G401.6 (cell line): ENCODE results near the gene SH3GL1.
"Not testable (repeated sequence)": the region's sequence is repeated elsewhere in the genome, so short reads cannot be mapped to it uniquely, and the experiment has no call there.

ENCODE experiments used
- FAIRE-seq: peaks from 2 replicates; lab custom pipeline; 2012; peaks lifted over from hg19 to GRCh38; lab: Jason Lieb, UNC

SH3GL1 gene

DNA sequence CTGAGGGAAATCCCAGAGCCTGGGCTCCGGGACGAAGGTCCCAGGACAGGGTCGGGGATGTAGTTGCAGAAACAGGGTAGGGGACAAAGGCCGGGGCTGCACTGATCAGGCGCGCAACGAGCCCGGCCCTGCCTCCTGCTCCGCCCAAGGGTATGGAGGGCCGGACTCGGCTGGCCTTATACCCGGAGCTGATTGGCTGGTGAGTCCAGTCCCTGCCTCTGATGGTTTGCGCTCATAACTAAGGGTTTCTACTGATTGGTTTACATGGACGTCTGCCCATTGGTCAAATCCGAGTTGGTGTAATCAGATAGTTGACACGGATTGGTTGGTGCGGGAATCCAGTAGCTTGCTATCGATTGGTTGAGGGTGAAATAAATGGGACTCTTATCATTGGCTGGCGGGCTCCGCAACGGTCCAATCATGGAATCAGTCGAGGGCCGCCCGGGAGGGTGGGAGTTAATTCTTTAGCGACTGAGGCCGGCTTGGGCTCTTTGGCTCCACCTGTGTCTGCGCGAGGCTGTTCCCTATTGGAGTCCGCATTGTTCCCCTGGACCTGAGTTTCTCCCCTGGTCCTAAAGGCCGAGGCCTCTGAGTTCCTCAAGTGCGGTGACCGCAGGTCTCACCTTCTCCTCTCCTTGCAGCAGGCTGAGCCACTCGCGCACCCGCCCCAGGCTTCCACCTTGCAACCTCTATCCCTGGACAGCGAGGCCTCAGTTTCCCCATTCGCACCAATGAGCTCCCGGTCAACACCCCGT, 57.6 kb downstream of the SH3GL1 start:
- peak; percentile 100 for FAIRE-seq

DNA sequence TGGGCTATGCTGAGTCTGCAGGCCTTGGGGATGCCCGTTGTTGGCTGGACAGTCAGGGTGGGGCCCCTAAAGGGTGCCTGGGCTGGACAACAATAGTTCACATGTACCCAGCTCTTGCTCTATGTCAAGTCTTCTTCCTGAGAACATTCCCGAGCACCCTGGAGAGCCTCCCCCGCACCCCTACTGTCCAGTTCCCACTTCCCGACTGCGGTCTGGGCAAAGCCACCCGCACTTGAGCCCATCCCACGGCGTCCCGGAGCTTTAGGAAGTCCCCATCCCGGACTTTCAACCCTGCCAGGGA, 58.1 kb downstream of the SH3GL1 start:
- no peak for FAIRE-seq

DNA sequence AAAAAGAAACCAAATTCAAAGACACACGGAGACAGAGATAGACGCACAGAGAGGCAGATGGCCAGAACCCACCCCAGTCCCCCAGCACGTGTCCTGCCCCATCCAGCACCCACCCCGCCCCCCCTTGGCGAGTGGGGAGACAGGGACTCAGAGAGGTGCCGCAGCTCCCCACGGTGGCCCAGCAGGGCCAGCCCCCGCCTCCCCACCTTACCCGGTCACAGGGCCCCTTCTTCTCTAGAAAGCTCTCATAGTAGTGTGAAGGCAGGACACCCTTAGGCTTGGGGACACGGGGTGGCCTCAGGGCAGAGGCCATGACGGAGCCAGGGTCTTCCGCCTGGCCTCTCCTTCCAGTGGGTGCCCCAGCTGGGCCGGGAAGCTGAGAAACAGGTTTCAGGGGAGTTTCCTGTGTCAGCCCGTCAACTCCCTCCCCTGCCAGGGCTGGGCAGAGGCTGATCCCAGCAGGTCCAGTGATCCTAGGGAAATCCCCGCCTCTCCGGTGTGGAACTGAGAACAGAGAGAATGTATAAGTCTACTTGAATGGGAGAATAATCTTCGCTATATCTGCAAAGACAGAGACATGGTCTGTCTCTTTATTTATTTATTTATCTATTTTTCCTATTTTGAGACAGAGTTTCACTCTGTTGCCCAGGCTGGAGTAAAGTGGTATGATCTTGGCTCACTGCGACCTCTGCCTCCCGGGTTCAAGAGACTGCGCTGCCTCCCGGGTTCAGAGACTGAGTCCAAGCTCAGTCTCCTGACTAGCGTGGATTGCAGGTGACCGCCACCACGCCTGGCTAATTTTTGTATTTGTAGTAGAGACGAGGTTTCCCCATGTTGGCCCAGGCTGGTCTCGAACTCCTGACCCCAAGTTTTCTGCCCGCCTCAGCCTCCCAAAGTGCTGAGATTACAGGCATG, 61.6 kb downstream of the SH3GL1 start, which contains the start of gene STAP2:
STAP2 (minus strand) TSS at position 387 of the 915 bp plus-strand sequence; CDS start at position 313, 74 bp downstream.
- FAIRE-seq: no peak

DNA sequence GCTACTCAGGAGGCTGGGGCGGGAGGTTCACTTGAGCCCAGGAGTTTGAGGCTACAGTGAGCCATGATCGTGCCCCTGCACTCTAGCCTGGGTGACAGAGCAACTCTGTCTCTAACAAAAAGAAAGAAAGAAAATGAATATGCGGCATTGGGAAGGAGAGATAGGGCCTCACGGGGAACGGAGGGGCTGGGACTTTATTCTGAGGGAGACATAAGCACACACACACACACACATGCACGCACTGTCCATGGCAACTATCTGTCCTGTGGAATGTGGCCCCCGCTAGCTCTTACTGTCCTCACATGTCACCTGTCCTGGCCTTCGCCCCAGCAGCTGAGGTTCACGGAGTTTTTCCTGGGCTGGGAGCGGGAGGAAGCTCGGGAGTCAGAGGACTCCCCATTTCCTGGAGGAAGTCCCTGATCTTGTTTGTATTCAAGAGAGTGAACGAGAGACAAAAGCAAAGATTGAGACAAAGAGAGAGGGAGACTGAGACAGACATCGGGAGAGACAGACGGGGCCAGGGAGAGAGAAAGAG, 62.4 kb downstream of the SH3GL1 start:
- FAIRE-seq: no peak

DNA sequence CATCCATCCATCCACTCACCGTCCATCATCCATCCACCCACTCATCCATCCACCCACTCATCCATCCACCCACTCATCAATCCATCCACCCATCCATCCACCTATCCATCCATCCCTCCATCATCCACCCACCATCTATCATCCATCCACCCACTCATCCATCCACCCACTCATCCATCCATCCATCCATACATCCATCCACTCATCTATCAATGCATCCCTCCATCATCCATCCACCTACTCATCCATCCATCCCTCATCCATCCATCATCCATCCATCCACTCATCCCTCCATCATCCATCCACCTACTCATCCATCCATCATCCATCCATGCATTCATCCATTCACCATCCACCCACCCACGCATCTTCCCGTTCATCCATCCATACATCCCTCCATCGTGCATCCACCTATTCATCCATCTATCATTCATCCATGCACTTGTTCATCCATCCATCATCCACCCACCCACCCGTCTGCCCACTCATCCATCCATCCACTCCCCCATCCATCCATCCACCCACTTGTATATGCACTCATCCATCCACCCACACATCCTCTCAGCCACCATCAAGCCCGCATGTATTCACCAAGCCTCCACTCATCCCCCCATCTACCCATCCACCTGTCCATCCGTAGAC, 65.3 kb downstream of the SH3GL1 start:
- FAIRE-seq: no peak

DNA sequence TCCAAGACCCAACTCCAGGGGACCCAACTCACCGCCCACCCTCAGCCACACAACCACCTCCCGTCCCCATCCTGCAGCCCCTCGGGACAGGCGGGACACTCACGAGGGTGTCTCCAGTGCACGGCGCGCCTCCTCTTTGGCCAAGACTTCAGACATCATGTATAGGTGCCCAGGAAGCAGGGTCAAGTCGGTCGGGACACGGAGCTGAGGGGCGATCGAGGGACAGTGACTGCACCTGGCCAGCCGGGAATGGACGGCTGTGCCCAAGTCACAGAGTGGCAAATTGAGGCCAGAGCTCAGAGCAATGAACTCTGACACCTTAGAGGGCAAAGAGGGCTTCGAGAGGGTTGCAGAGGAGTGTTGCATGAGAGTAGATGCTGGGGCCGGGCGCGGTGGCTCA, 70.5 kb downstream of the SH3GL1 start:
- FAIRE-seq: no peak

DNA sequence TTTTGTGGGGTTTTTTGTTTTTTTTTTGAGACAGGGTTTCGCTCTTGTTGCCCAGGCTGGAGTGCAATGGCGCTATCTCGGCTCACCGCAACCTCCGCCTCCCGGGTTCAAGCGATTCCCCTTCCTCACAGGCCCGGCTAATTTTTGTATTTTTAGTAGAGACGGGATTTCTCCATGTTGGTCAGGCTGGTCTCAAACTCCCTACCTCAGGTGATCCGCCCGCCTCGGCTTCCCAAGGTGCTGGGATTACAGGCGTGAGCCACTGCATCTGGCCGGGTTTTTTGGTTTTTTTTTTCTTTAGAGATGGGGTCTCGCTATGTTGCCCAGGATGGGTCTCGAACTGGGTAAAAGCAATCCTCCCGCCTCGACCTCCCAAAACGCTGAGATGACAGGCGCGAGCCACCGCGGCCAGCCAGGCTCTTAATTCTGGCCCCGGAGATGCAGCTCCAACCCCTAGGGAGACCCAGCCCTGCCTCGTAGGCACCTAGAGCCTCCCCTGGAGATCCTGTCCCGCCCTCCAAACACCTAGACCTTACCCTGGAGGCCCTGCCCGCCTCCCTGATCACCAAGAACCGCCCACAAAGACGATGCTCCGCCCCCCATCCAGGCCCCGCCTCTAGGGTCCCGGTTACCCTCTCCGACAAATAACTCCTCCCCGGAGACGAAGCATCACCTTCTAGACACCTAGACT, 71.2 kb downstream of the SH3GL1 start:
- not testable (repeated sequence) for FAIRE-seq

DNA sequence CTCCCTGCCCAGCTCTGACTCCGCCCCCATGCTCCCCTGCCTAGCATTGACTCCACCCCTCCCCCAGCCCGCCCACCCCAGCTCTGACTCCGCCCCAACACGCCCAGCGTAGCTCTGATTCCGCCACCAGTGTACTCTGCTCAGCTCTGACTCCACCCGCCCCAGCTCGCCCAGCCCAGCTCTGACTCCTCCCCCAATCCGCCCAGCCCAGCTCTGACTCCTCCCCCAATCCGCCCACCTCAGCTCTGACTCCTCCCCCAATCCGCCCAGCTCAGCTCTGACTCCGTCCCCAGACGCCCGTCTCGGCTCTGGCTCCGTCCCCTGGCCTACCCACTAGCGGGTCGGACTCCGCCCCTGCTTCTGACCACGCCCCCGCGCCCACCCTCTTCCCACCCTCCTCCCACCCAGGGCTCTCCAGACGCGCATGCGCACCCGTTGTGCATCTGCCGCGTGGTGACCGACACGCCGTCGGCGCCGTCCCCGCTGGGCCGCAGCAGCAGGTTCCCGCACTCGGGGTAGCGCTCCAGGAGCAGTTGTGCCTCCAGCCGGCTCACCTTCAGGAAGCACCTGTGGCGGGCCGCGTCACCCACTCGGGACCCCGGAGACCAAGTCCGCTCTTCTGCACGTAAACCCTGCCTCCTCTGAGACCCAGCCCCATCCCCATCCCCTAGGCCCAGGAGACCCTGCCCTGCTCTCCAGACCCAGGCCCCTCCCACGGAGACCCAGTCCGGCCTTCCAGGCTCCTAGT, 71.9 kb downstream of the SH3GL1 start:
- FAIRE-seq: peak; percentile 23

DNA sequence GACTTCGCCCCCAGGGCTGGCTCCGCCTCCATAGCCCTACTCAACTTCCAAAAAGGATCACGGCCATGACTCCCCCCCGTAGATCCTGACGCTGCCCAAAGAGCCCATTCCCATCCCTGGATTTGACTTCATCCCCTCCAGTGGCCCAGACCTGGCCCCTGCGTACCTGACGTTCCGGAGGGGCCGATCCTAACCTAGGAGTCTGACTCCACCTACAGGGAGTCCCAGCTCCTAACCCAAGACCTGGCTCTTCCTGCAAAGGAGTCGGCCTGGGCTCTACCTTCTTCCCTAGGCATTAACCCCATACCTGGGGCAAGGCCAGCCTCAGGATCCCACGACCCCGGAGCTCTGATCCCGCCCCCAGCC, 72.5 kb downstream of the SH3GL1 start:
- FAIRE-seq: no peak

DNA sequence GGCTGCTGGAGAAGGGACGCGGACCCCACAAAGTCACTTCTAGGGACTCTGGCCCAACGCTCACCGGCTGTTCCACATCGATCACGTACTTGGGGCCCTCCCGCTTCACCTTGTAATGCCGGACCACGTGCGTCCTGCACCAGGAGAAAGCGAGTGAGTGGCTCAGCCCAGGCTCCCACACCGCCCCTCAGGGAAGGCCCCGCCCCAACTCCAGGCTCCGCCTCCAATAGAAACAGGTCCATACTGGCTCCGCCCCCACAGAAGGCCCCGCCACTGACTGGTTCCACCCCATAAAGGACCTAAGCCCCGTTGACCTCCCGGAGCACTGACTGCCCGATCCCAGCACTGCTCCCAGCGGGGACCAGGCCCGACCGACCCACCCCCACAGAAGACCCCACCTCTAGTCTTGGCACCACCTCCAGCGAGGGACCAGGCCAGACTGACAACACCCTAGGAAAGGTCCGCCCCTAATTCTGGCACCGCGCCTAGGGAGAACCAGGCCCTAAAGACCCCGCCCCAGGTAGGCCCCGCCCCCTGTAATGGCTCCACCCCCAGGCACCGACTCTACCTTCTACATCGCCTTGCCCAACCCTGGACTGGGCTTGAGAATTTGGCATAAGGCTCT, 73.0 kb downstream of the SH3GL1 start:
- FAIRE-seq: peak; percentile 73

DNA sequence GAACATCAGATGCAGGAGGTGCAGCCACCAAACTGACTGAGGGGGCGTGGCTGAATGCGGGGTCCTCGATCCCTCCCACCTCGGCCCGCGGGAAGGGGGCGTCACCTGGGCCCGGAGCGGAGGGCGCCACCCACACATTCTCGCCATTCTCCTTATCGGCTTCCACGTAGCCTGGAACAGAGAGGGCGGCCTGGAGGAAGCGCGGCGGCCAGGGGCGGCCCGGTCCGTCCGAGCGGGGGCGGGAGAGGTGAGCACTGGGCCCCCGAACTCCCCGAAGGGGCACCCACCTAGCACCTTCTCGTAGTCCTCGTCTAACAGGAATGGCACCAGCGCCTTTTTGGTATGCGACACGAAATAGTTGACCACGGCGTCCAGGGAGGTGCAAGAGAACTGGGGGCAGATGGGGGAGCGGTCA, 73.5 kb downstream of the SH3GL1 start:
- no peak for FAIRE-seq

DNA sequence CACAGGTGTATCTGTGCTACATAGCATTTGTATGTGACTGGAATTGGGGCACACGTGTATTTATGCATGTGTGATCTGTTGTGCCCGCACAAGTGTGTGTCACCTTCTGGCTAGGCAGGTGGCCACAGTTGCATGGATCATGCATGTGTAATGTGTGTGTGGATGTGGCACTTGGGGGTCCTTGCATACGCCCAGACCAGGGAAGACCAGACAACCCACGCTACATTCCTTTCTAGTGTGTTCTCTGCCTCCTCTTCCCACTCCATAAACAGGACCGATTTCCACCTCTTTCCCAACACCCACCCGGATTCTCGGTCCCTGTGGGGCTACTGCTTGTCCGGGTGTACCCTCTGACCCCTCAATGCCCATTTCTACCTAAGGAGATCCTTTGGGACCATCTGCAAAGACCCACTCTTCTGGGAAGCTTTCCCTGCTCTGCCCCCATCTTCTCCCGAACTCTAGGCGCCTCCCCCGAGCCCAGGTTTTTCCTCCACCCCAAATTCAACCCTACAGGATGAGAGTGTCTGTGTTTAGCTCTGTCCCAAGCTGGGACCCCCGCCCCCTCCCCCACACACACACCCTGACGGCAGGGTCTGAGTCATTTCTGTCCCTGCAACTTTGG, 74.0 kb downstream of the SH3GL1 start:
- FAIRE-seq: no peak

DNA sequence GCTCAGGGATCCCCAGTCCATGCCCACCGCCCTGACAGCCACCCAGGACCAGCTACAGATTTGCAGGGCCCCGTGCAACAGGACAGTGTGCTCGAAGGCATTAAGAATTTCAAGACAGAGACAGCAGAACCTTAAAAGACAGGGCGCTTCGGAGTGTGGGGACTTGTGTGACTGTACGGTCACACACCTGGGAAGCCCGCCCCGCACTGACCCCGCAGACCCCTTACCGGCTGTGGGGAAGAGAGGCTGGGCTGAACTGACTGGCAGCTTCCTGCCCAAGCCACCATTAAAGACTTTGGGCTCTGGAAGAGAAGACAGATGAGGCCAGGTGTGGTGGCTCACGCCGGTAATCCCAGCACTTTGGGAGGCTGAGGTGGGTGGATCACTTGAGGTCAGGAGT, 76.1 kb downstream of the SH3GL1 start:
- FAIRE-seq: no peak

DNA sequence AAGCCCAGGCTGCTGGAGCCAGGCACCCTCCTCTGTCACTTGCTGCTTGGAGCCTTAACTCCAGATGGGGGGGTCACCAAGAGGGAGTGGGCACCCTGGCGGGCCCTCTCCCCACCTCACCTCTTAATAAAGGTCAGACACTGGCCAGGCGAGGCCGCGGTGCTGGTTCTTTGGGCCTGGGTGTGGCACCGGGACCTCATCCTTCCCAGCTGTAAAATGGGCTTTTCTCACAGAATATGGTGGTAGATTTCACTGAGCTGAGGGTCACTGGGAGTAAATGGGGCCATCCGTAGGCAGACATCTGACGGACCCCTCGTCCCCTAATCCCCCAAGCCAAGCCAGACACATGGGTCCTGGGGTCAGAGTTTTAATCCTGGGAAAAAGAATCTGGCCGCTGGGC, 76.7 kb downstream of the SH3GL1 start:
- FAIRE-seq: no peak

DNA sequence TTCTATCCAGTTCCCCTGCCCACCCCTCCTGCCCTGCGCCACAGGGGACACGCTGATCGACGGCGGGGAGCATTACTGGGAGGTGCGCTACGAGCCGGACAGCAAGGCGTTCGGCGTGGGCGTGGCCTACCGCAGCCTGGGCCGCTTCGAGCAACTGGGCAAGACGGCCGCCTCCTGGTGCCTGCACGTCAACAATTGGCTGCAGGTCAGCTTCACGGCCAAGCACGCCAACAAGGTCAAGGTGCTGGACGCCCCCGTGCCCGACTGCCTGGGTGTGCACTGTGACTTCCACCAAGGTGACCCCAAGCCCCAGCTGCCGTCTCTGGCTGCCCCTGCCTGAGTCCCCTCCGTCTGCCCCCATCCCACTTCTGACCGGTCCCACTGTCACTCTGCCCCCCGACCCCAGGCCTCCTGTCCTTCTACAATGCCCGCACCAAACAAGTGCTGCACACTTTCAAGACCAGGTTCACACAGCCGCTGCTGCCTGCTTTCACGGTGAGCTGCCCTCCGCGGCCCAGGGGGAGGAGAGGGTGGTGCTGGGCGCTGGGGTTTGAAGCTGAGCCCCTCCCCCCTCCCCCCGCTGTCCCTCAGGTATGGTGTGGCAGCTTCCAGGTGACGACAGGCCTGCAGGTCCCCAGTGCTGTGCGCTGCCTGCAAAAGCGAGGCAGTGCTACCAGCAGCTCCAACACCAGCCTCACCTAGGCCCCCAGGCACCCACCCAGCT, 77.2 kb downstream of the SH3GL1 start:
- FAIRE-seq: no peak

DNA sequence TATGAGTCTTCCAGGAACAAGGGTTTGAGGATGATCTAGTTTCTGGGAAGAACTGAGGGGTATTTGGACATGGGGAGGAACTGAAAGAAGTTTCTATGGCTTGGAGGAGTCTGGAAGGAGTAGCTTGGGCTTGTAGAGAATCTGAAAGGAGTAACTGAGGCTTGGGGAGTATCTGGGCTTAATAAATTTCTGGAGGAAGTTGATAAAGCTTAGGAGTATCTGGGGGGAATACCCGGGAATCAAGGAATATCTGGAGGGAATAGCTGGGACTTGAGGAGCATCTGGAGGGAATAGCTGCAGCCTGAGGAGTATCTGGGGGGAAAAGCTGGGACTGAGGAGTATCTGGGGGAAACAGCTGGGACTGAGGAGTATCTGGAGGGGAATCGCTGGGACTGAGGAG, 79.9 kb downstream of the SH3GL1 start:
- FAIRE-seq: no peak

DNA sequence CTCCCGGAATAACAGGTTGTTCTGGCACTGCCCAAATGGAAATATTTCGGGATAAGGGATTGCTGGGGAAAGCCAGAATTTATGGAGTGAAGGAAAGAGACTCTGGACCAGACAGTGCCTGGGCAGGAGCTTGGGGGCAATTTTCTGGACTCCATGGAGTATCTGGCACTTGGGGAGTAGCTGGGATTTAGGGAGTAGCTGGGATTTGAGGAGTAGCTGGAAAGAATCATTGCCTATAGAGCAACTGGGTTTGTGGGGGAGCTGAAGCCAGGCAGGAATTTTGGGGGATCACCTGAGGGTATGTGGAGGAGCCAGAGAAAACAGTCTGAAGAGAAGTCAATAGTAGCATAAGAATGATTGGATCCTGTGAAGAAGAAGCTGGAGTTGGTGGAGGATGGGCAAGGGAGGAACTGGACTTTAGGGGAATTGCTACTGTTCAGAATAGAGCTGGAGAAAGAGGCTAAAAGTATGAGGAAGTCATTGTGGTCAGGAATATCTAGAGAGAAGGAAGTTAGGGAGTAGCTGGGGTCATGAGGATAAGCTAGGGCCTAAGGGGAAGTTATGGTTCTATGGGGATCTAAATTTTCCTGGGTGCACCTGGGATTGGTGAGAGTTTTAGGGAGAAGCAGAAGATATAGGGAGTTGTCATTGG, 81.2 kb downstream of the SH3GL1 start:
- FAIRE-seq: no peak

DNA sequence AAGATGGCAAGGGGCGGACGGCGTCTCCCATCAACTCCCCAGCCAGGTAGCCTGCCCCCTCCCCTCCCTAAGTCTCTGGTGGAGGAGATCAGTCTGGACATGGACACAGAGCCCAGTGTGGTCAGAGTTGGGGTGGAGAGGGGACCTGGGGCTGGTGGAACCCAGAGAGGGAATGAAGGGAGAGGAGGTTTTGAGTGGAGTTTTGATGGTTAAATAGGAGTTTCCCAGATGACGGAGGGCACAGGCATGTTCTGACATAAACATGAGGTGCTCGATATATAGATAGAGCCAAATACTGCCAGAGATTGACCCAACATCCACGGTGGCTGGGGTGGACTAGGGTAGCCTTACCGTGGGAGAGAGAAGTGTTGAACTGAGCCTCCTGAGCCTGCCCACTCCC, 81.9 kb downstream of the SH3GL1 start:
- FAIRE-seq: no peak

DNA sequence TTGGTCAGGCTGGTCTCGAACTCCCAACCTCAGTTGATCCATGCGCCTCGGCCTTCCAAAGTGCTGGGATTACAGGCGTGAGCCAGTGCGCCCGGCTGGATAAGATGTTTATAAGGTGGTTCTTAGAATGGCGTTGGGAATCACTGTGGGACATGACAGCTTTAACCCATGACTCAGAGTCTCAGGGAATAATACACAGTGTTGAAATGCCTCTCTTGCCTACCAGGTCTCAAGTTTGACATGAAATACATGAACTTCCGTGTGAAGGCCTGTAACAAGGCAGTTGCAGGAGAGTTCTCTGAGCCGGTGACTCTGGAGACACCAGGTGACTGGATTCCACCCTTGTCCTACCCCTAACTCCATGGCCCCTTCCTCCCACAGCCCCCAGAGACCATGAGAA, 83.4 kb downstream of the SH3GL1 start:
- FAIRE-seq: no peak
